Measurements from ENCODE around the gene SLC25A24. TPM values are rescaled to one million over a fixed set of nuclear protein-coding genes. Genes with fewer than 3 reads are reported as not detected.

Gene SLC25A24
- total and polyA plus RNA-seq, 9 of the 15 experiments (the other 6 are each of a cell fraction or from before 2014, with no cell fraction given): 6.9 to 34.9 (median 25.4) TPM

- H3K4me3 ChIP-seq: no peak overlapping the region
- H3K9me3 ChIP-seq (replicated peaks; ENCODE audit: control insufficient read depth, insufficient read depth, low read depth, low read length): no peaks in the 10 kb centered on the region
- in situ Hi-C loops (cut with MboI): no loop called here
- no peaks in the 10 kb centered on the region for H4K20me1 ChIP-seq (replicated peaks; ENCODE audit: control insufficient read depth, insufficient read depth, low read length)
- no peaks in the 10 kb centered on the region for H3K79me2 ChIP-seq (ENCODE audit: control insufficient read depth, insufficient read depth, low read length)
- CTCF ChIA-PET (ENCODE audit: low intra/inter-chr PET ratio): interaction anchor here (4.4 kb wide), 1 partner anchor 342 kb away, joined by 53 read pairs; no protein-coding TSS in a partner anchor
- H3K36me3 ChIP-seq (ENCODE audit: control insufficient read depth, insufficient read depth, low read length): no peaks in the 10 kb centered on the region
- no peak overlapping the region for H2AFZ ChIP-seq (ENCODE audit: low read depth, low read length)
- no peak for ATAC-seq
- H3K27ac ChIP-seq (ENCODE audit: extremely low read depth, low read depth, low read length): no peak overlapping the region
- H3K4me1 ChIP-seq (replicated peaks in 1 of 2; ENCODE audit: control insufficient read depth in 2 of 2, insufficient read depth in 2 of 2, low read length in 2 of 2): peaks cover 0 to 6% of the 10 kb centered on the region in 2 experiments; a peak in 2 of 5 replicates
- H3K27me3 ChIP-seq (ENCODE audit: control insufficient read depth in 2 of 2, insufficient read depth in 2 of 2, low read length in 2 of 2): peaks cover 23 to 35% of the 10 kb centered on the region in 2 experiments
- H3K4me2 ChIP-seq (ENCODE audit: insufficient read depth, low read length): no peak overlapping the region
- TF ChIP-seq SIN3A (IDR thresholded peaks at IDR 0.05; ENCODE audit: borderline replicate concordance in 2 of 2, control insufficient read depth in 1 of 2, low read depth in 2 of 2, low read length in 2 of 2) (no peak), ZKSCAN3 (CRISPR knock-in tag; IDR thresholded peaks at IDR 0.05) (no peak), CREM (IDR thresholded peaks at IDR 0.05; ENCODE audit: low read depth) (no peak), TEAD2 (tag; IDR thresholded peaks at IDR 0.05) (no peak), STAT6 (CRISPR knock-in tag; IDR thresholded peaks at IDR 0.05) (no peak), POLR2B (IDR thresholded peaks at IDR 0.05; ENCODE audit: low read depth, partially characterized antibody) (no peak), ZNF146 (CRISPR knock-in tag; IDR thresholded peaks at IDR 0.05; ENCODE audit: unreplicated experiment) (no peak)
- TF ChIP-seq, protein P1, sequence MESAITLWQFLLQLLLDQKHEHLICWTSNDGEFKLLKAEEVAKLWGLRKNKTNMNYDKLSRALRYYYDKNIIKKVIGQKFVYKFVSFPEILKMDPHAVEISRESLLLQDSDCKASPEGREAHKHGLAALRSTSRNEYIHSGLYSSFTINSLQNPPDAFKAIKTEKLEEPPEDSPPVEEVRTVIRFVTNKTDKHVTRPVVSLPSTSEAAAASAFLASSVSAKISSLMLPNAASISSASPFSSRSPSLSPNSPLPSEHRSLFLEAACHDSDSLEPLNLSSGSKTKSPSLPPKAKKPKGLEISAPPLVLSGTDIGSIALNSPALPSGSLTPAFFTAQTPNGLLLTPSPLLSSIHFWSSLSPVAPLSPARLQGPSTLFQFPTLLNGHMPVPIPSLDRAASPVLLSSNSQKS (CRISPR knock-in tag; IDR thresholded peaks at IDR 0.05): no peak
- WGBS (ENCODE audit: insufficient coverage, low coverage, missing lambda C conversion rate): 19% methylated on average over 1 of the region's 1 CpG
- H3K9me1 ChIP-seq (ENCODE audit: control insufficient read depth, insufficient read depth, low read length): no peaks in the 10 kb centered on the region
- intact Hi-C loops (cut with micrococcal nuclease): loop anchor here (5.0 to 10.0 kb wide), 2 partner anchors 52 to 521 kb away; no protein-coding TSS in a partner anchor
- BruUV-seq (replicated peaks): no TSS peak
- no peak for DNase-seq (ENCODE audit: extremely low read depth in 1 of 4, low spot score in 3 of 4)
- POLR2A ChIA-PET: interaction anchor here (0.6 to 1.3 kb wide), 5 partner anchors 13 to 389 kb away, joined by 3 to 5 read pairs (median 3); partner anchors contain the start of gene SLC25A24
- no peak overlapping the region for H3K9ac ChIP-seq (ENCODE audit: insufficient read depth in 1 of 2, low read depth in 2 of 2, low read length in 2 of 2)
- FAIRE-seq: no peak
These were observed 76.1 kb downstream of the SLC25A24 start for GRCh38 chr1:108124023-108124422.

All from K562 (cell line).